ENCODE results near the gene AKT3.

Gene AKT3

DNA sequence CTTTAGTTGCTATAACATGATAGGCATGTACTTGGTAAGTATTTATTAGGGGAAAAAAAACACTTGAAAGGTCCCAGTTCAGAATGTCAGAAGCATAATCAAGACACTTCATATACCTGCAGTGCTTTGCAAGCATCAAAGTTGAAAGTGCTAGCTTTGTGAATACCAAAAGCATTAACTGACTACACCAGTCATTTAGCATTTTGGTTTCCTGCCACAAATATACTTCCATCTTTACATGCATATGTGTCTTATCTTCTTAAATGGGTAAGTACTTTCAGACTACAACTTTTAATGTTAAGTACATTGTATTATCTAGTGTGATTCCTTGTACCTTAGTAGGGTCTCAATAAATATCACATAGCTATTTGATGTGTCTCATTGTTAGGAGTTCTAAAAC, 43.7 kb downstream of the AKT3 start:
- no peak overlapping the region for H3K27ac ChIP-seq (ENCODE audit: poor library complexity, severe bottlenecking)
- H3K36me3 ChIP-seq (ENCODE audit: low read depth), result no peaks in the 10 kb centered on the region
- TF ChIP-seq, protein P1, sequence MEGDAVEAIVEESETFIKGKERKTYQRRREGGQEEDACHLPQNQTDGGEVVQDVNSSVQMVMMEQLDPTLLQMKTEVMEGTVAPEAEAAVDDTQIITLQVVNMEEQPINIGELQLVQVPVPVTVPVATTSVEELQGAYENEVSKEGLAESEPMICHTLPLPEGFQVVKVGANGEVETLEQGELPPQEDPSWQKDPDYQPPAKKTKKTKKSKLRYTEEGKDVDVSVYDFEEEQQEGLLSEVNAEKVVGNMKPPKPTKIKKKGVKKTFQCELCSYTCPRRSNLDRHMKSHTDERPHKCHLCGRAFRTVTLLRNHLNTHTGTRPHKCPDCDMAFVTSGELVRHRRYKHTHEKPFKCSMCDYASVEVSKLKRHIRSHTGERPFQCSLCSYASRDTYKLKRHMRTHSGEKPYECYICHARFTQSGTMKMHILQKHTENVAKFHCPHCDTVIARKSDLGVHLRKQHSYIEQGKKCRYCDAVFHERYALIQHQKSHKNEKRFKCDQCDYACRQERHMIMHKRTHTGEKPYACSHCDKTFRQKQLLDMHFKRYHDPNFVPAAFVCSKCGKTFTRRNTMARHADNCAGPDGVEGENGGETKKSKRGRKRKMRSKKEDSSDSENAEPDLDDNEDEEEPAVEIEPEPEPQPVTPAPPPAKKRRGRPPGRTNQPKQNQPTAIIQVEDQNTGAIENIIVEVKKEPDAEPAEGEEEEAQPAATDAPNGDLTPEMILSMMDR (IDR thresholded peaks at IDR 0.05; ENCODE audit: poor library complexity, severe bottlenecking), result no peak
- H3K27me3 ChIP-seq (ENCODE audit: insufficient read depth, poor library complexity, severe bottlenecking), result no peaks in the 10 kb centered on the region
- no peak for ATAC-seq (ENCODE audit: low read depth)
- peaks cover 6% of the 10 kb centered on the region for H3K4me1 ChIP-seq (ENCODE audit: insufficient read depth, poor library complexity, severe bottlenecking)
- H3K9me3 ChIP-seq (ENCODE audit: severe bottlenecking), result no peaks in the 10 kb centered on the region
- no peak overlapping the region for H3K4me3 ChIP-seq (ENCODE audit: severe bottlenecking)
- DNase-seq (ENCODE audit: low spot score), result no peak

DNA sequence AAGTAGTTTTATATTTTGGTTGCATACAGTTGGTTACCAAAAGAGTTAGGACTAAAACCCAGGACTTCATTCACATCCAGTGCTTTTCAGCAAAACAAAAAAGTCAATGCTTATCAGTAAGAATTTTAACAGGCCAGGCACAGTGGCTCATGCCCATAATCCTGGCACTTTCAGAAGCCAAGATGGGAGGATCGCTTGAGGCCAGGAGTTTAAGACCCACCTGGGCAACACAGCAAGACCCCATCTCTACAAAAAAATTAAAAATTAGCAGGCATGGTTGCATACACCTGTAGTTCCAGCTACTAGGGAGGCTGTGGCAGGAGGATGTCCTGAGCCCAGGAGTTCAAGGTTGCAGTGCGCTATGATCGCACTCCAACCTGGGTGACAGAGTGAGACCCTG, 47.3 kb downstream of the AKT3 start:
- Histone ChIP-seq H3K4me3 (ENCODE audit: severe bottlenecking) (no peak overlapping the region), H3K9me3 (ENCODE audit: severe bottlenecking) (no peaks in the 10 kb centered on the region), H3K27me3 (ENCODE audit: insufficient read depth, poor library complexity, severe bottlenecking) (no peaks in the 10 kb centered on the region), H3K27ac (ENCODE audit: poor library complexity, severe bottlenecking) (no peak overlapping the region), H3K36me3 (ENCODE audit: low read depth) (no peaks in the 10 kb centered on the region), H3K4me1 (ENCODE audit: insufficient read depth, poor library complexity, severe bottlenecking) (peaks cover 24% of the 10 kb centered on the region)
- DNase-seq (ENCODE audit: low spot score) (no peak), ATAC-seq (ENCODE audit: low read depth) (no peak)
- TF ChIP-seq, protein P1 (IDR thresholded peaks at IDR 0.05; ENCODE audit: poor library complexity, severe bottlenecking), result no peak

DNA sequence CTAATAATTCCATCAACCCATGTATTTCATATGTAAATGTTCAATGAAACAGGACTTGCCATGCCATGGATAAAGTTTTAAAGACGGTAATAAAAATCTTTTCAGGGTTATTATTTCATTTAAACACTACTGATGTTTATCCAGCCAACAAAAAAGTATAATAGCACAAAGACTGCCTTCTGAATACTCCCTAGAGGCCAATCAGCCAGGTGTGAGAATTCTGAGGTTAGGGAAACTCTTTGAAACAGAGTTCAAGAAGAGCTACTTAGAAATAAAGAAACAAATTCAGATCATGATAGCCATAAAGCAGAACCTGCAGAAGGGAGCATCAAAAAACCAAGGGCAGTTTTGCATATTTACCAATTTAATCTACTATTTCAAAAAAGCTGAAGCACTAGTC, 48.7 kb downstream of the AKT3 start:
- Histone ChIP-seq H3K4me3 (ENCODE audit: severe bottlenecking) (no peak overlapping the region), H3K36me3 (ENCODE audit: low read depth) (no peaks in the 10 kb centered on the region), H3K27me3 (ENCODE audit: insufficient read depth, poor library complexity, severe bottlenecking) (no peaks in the 10 kb centered on the region), H3K4me1 (ENCODE audit: insufficient read depth, poor library complexity, severe bottlenecking) (peaks cover 24% of the 10 kb centered on the region), H3K9me3 (ENCODE audit: severe bottlenecking) (no peaks in the 10 kb centered on the region), H3K27ac (ENCODE audit: poor library complexity, severe bottlenecking) (no peak overlapping the region)
- DNase-seq (ENCODE audit: low spot score), result no peak
- TF ChIP-seq, protein P1 (IDR thresholded peaks at IDR 0.05; ENCODE audit: poor library complexity, severe bottlenecking), result no peak
- no peak for ATAC-seq (ENCODE audit: low read depth)

DNA sequence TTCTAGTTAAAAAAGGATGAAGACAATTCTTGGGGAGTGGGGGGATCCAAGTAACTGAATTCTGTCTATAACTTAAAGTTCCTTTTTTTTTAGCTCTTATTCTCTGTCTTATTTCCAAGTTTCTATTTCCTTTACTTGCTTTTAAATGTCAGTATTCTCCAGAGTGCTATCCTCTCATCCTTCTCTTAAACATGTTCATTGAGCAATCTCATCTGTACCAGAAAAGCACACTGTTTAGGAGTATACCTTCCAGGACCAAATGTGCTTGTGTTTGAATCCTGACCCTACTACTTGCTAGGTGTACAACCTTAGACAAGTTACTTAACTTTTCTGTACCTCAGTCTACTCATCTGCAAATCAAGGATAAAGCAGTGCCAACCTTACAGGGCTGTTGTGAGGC, 50.1 kb downstream of the AKT3 start:
- Histone ChIP-seq H3K27ac (ENCODE audit: poor library complexity, severe bottlenecking) (peak overlapping the region; percentile 77), H3K4me3 (ENCODE audit: severe bottlenecking) (no peak overlapping the region), H3K4me1 (ENCODE audit: insufficient read depth, poor library complexity, severe bottlenecking) (peaks cover 24% of the 10 kb centered on the region), H3K36me3 (ENCODE audit: low read depth) (no peaks in the 10 kb centered on the region), H3K27me3 (ENCODE audit: insufficient read depth, poor library complexity, severe bottlenecking) (no peaks in the 10 kb centered on the region), H3K9me3 (ENCODE audit: severe bottlenecking) (no peaks in the 10 kb centered on the region)
- no peak for ATAC-seq (ENCODE audit: low read depth)
- no peak for DNase-seq (ENCODE audit: low spot score)
- TF ChIP-seq, protein P1 (IDR thresholded peaks at IDR 0.05; ENCODE audit: poor library complexity, severe bottlenecking), result no peak

DNA sequence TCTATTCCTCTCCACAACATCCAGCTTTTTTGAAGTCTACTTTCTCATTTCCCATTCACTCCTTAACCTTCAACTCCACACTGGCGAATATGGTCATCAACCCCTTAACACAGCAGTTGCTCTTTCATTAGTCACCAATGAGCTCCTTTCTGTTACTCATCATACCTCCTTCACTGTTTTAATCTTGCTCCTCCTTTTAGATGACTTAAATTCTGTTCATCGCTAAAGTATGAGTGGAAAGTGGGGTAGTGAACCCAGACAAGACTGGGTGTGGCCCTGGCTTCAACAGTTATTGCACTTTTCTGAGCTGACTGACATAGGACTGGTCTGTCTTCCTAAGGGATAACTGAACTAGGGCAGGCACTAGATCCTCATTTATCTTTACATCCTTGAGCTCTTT, 51.3 kb downstream of the AKT3 start:
- Histone ChIP-seq H3K9me3 (ENCODE audit: severe bottlenecking) (no peaks in the 10 kb centered on the region), H3K4me1 (ENCODE audit: insufficient read depth, poor library complexity, severe bottlenecking) (peaks cover 22% of the 10 kb centered on the region), H3K4me3 (ENCODE audit: severe bottlenecking) (no peak overlapping the region), H3K27ac (ENCODE audit: poor library complexity, severe bottlenecking) (peak overlapping the region; percentile 77), H3K27me3 (ENCODE audit: insufficient read depth, poor library complexity, severe bottlenecking) (no peaks in the 10 kb centered on the region), H3K36me3 (ENCODE audit: low read depth) (no peaks in the 10 kb centered on the region)
- ATAC-seq (ENCODE audit: low read depth) (peak; percentile 99), DNase-seq (ENCODE audit: low spot score) (no peak)
- TF ChIP-seq, protein P1 (IDR thresholded peaks at IDR 0.05; ENCODE audit: poor library complexity, severe bottlenecking), result no peak
